Kidney (tissue), 14 donors: Measurements from ENCODE around the gene BCAS3. TPM values are rescaled to one million over a fixed set of nuclear protein-coding genes. Genes with fewer than 3 reads are reported as not detected.

Source experiments
- DNase-seq, 5 donors: peaks; one replicate each; pipeline ENCODE4 v3.0.0-alpha.2; 2013 to 2020
- FAIRE-seq: peaks from 2 replicates; lab custom pipeline; 2012; peaks lifted over from hg19 to GRCh38; lab: Jason Lieb, UNC
- H3K27ac ChIP-seq, 2 donors: one replicate each; pipeline ENCODE4 v1.7.0; 2013; ENCODE audit warnings: low read depth in 2 of 2, low read length in 2 of 2, inconsistent platforms in 1 of 2
- H3K27me3 ChIP-seq: one replicate; pipeline ENCODE4 v1.7.1; 2013; ENCODE audit warnings: low read length, inconsistent platforms; ENCODE audit not compliant: control insufficient read depth, insufficient read depth
- H3K36me3 ChIP-seq, 3 donors: one replicate each; pipeline versions ENCODE4 v1.7.0 to v1.7.1; 2013; ENCODE audit warnings: low read length in 3 of 3, control low read depth in 1 of 3, inconsistent platforms in 1 of 3; ENCODE audit not compliant: insufficient read depth in 3 of 3, control insufficient read depth in 2 of 3
- H3K4me1 ChIP-seq, 3 donors: one replicate each; pipeline versions ENCODE4 v1.7.0 to v1.7.1; 2013; ENCODE audit warnings: low read length in 3 of 3, inconsistent platforms in 1 of 3, low read depth in 1 of 3; ENCODE audit not compliant: control insufficient read depth in 2 of 3, insufficient read depth in 2 of 3
- H3K4me3 ChIP-seq, 3 donors: one replicate each; pipeline versions ENCODE4 v1.7.0 to v1.8.1; 2013; ENCODE audit warnings: low read length in 3 of 3, control low read depth in 1 of 3, inconsistent platforms in 1 of 3
- H3K9ac ChIP-seq, 3 donors: one replicate each; pipeline versions ENCODE4 v1.7.0 to v1.7.1; 2013; ENCODE audit warnings: low read length in 3 of 3, control low read depth in 1 of 3, inconsistent platforms in 1 of 3
- H3K9me3 ChIP-seq, 3 donors: one replicate each; pipeline versions ENCODE4 v1.7.0 to v1.7.1; 2013; ENCODE audit warnings: low read length in 3 of 3, control low read depth in 1 of 3, inconsistent platforms in 1 of 3; ENCODE audit not compliant: control insufficient read depth in 2 of 3, insufficient read depth in 1 of 3
- CTCF ChIP-seq: IDR thresholded peaks from 3 replicates; pipeline ENCODE4 v1.5.1; 2012; ENCODE audit warnings: mild to moderate bottlenecking, moderate library complexity, borderline replicate concordance; ENCODE audit not compliant: insufficient read depth; ENCODE audit errors: extremely low read depth
- intact Hi-C: fragments of 100-400 bp; cut with DNase I; formaldehyde crosslinking; loops from one replicate; pipeline ENCODE4 v1.11.1; 2022
- polyA plus RNA-seq: library from polyadenylated mRNA; stranded (reverse); fragments of 350-450 nt; fragmentation: Illumina TruSeq; extraction: RNeasy Lipid Tissue Mini Kit (QIAGEN cat#74804); gene quantifications from one replicate; pipeline ENCODE4 v1.2.3, GENCODE V29; 2014; ENCODE audit warnings: low read depth, low replicate concordance; ENCODE audit not compliant: insufficient read depth
- total RNA-seq: library from RNA; stranded (reverse); fragmentation: NEBNext Ultra II Directional; extraction: Animal tissue kit (Norgen Biotek cat#: 25700); gene quantifications from one replicate; pipeline ENCODE4 v1.2.1, GENCODE V29; 2021
- donor health status: control.
- donor health status: control.
- donor health status: control.
- donor health status: control.
- donor health status: control.
- donor health status: DM: yes; HTN: yes; CAD: no.
- donor health status: Normal renal cell carcinoma (clear cell type).

BCAS3 gene
- total and polyA plus RNA-seq, 2 donors from 2014 or later: 18.3 to 44.1 TPM

GRCh38 chr17:61091096-61091495, 413.4 kb downstream of the BCAS3 start:
- no peak for FAIRE-seq
- no peak for TF ChIP-seq CTCF
- no peak for DNase-seq
- intact Hi-C loops: no loop called here
- Histone ChIP-seq H3K9me3 (peaks cover 0 to 9% (median 0%) of the 10 kb centered on the region in 3 donors), H3K4me3 (no peak overlapping the region), H3K4me1 (no peaks in the 10 kb centered on the region), H3K9ac (no peak overlapping the region), H3K27ac (no peak overlapping the region), H3K36me3 (no peaks in the 10 kb centered on the region), H3K27me3 (no peaks in the 10 kb centered on the region)

GRCh38 chr17:61097781-61098180, 420.1 kb downstream of the BCAS3 start:
- no peak overlapping the region for H3K27ac ChIP-seq
- DNase-seq (no peak), FAIRE-seq (no peak)
- no peak overlapping the region for H3K4me3 ChIP-seq
- H3K36me3 ChIP-seq: no peaks in the 10 kb centered on the region
- intact Hi-C loops: no loop called here
- H3K9ac ChIP-seq: no peak overlapping the region
- no peaks in the 10 kb centered on the region for H3K9me3 ChIP-seq
- TF ChIP-seq CTCF: no peak
- no peaks in the 10 kb centered on the region for H3K4me1 ChIP-seq
- H3K27me3 ChIP-seq: no peaks in the 10 kb centered on the region

- FAIRE-seq (no peak), DNase-seq (no peak)
- Histone ChIP-seq H3K27me3 (no peaks in the 10 kb centered on the region), H3K4me1 (no peaks in the 10 kb centered on the region), H3K9me3 (no peaks in the 10 kb centered on the region), H3K27ac (no peak overlapping the region), H3K36me3 (no peaks in the 10 kb centered on the region), H3K9ac (no peak overlapping the region), H3K4me3 (no peak overlapping the region)
- intact Hi-C loops: no loop called here
- TF ChIP-seq CTCF: no peak
Measured at GRCh38 chr17:61106354-61106753, 428.7 kb downstream of the BCAS3 start.

GRCh38 chr17:61116577-61116976, 438.9 kb downstream of the BCAS3 start:
- Histone ChIP-seq H3K36me3 (no peaks in the 10 kb centered on the region), H3K9ac (no peak overlapping the region), H3K27me3 (no peaks in the 10 kb centered on the region), H3K9me3 (peaks cover 0 to 8% (median 0%) of the 10 kb centered on the region in 3 donors), H3K4me1 (no peaks in the 10 kb centered on the region), H3K4me3 (no peak overlapping the region), H3K27ac (no peak overlapping the region)
- TF ChIP-seq CTCF: no peak
- FAIRE-seq (no peak), DNase-seq (no peak)
- intact Hi-C loops: no loop called here
